Karpas-422 (cell line): ENCODE results near the gene ZG16B. TPM values are rescaled to one million over a fixed set of nuclear protein-coding genes. Genes with fewer than 3 reads are reported as not detected.

Experiments
- DNase-seq: peaks from one replicate; pipeline ENCODE4 v3.0.0-alpha.2; 2015
- H2AFZ ChIP-seq: fragments of 200-600 bp; sonication (generic); 2 replicates; pipeline ENCODE4 v1.6.1; 2014; ENCODE audit warnings: antibody characterized with exemption, low read length, mixed read lengths
- H3K27ac ChIP-seq: fragments of 200-600 bp; sonication (generic); 2 replicates; pipeline ENCODE4 v1.5.1; 2014; ENCODE audit warnings: mild to moderate bottlenecking, low read length, moderate library complexity
- H3K27me3 ChIP-seq: fragments of 200-600 bp; sonication (generic); 2 replicates; pipeline ENCODE4 v1.6.1; 2014; ENCODE audit warnings: low read length, mixed read lengths
- H3K36me3 ChIP-seq: fragments of 200-600 bp; sonication (generic); 2 replicates; pipeline ENCODE4 v1.6.1; 2014; ENCODE audit warnings: low read length, mixed read lengths; ENCODE audit not compliant: insufficient read depth
- H3K4me1 ChIP-seq: fragments of 200-600 bp; sonication (generic); 2 replicates; pipeline ENCODE4 v1.6.1; 2014; ENCODE audit warnings: mild to moderate bottlenecking, low read length, mixed read lengths
- H3K4me2 ChIP-seq: fragments of 200-600 bp; sonication (generic); 2 replicates; pipeline ENCODE4 v1.6.1; 2014; ENCODE audit warnings: low read length, low read depth, mild to moderate bottlenecking; ENCODE audit not compliant: poor library complexity, severe bottlenecking
- H3K4me3 ChIP-seq: fragments of 200-600 bp; sonication (generic); 2 replicates; pipeline ENCODE4 v1.5.1; 2014; ENCODE audit warnings: mild to moderate bottlenecking, antibody characterized with exemption, low read length, mixed read lengths
- H3K79me2 ChIP-seq: fragments of 200-600 bp; sonication (generic); 2 replicates; pipeline ENCODE4 v1.6.1; 2014; ENCODE audit warnings: mild to moderate bottlenecking, low read length, mixed read lengths
- H3K9ac ChIP-seq: fragments of 200-600 bp; sonication (generic); 2 replicates; pipeline ENCODE4 v1.6.0; 2014; ENCODE audit warnings: low read length
- H3K9me2 ChIP-seq: fragments of 200-600 bp; sonication (generic), shearing (Covaris generic); replicated peaks from 2 replicates; pipeline ENCODE4 v1.6.0; 2014; ENCODE audit warnings: mild to moderate bottlenecking, low read length, moderate library complexity; ENCODE audit not compliant: insufficient read depth
- H3K9me3 ChIP-seq: fragments of 300-700, 200-600 bp; sonication (generic); 2 replicates; pipeline ENCODE4 v1.6.1; 2014; ENCODE audit warnings: low read length, mixed read lengths
- H4K20me1 ChIP-seq: fragments of 200-600 bp; sonication (generic); 2 replicates; pipeline ENCODE4 v1.6.1; 2014; ENCODE audit warnings: mild to moderate bottlenecking, antibody characterized with exemption, low read length, low read depth; ENCODE audit not compliant: insufficient read depth
- total RNA-seq: library from RNA; depleted of rRNA; stranded (reverse); fragments of >200 nt; shearing (Covaris generic); gene quantifications from 2 replicates; pipeline ENCODE4 v1.2.3, GENCODE V29; 2014; ENCODE audit warnings: low replicate concordance

The ZG16B gene
- total RNA-seq, 1 experiment from 2014 or later = not detected

- Histone ChIP-seq H3K4me3 (no peak overlapping the region), H4K20me1 (no peaks in the 10 kb centered on the region), H3K4me1 (no peaks in the 10 kb centered on the region), H3K36me3 (no peaks in the 10 kb centered on the region), H2AFZ (no peak overlapping the region), H3K9me3 (peaks cover 6% of the 10 kb centered on the region), H3K4me2 (no peak overlapping the region), H3K27ac (no peak overlapping the region), H3K9me2 (no peaks in the 10 kb centered on the region), H3K9ac (no peak overlapping the region), H3K27me3 (no peaks in the 10 kb centered on the region), H3K79me2 (no peaks in the 10 kb centered on the region)
- no peak for DNase-seq
Measured at GRCh38 chr16:2853531-2854073, 23.5 kb downstream of the ZG16B start.

GRCh38 chr16:2854700-2855309, 24.7 kb downstream of the ZG16B start:
- DNase-seq = peak; percentile 68

DNA sequence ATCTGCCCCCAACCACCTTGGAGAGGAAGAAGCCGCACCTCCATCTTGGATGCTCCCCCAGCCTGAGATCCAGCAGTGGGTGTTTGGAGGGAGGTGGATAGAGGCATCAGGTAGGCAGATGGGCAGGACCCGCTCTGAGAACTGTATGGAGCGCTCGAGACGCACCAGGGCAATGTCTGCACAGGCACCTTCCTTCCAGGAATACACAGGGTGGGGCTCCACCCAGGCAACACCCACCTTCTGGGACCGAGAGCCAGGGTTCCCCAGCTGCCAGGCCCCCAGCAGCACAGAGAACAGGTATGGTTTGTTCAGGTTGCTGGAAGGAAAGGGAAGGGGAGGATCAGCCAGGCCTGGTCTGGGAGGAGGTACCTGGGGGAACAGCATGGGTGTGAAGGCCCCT, 25.4 kb downstream of the ZG16B start:
- no peak overlapping the region for H3K4me2 ChIP-seq
- H2AFZ ChIP-seq = no peak overlapping the region
- H3K4me1 ChIP-seq = no peaks in the 10 kb centered on the region
- H3K36me3 ChIP-seq = no peaks in the 10 kb centered on the region
- H3K4me3 ChIP-seq = no peak overlapping the region
- H3K79me2 ChIP-seq = no peaks in the 10 kb centered on the region
- no peak overlapping the region for H3K9ac ChIP-seq
- no peaks in the 10 kb centered on the region for H3K9me2 ChIP-seq
- no peaks in the 10 kb centered on the region for H4K20me1 ChIP-seq
- H3K27me3 ChIP-seq = no peaks in the 10 kb centered on the region
- H3K27ac ChIP-seq = no peak overlapping the region
- peaks cover 6% of the 10 kb centered on the region for H3K9me3 ChIP-seq
- DNase-seq = no peak

More at GRCh38 chr16:2854700-2855309, 24.7 kb downstream of the ZG16B start:
- no peak overlapping the region for H3K27ac ChIP-seq
- H4K20me1 ChIP-seq = no peaks in the 10 kb centered on the region
- no peaks in the 10 kb centered on the region for H3K4me1 ChIP-seq
- H3K9ac ChIP-seq = no peak overlapping the region
- no peak overlapping the region for H3K4me2 ChIP-seq
- H3K4me3 ChIP-seq = no peak overlapping the region
- no peaks in the 10 kb centered on the region for H3K27me3 ChIP-seq
- H2AFZ ChIP-seq = no peak overlapping the region
- H3K79me2 ChIP-seq = no peaks in the 10 kb centered on the region
- H3K9me3 ChIP-seq = peaks cover 6% of the 10 kb centered on the region
- no peaks in the 10 kb centered on the region for H3K36me3 ChIP-seq
- H3K9me2 ChIP-seq = no peaks in the 10 kb centered on the region

- no peaks in the 10 kb centered on the region for H4K20me1 ChIP-seq
- H3K27me3 ChIP-seq = no peaks in the 10 kb centered on the region
- DNase-seq = peak; percentile 74
- no peak overlapping the region for H3K27ac ChIP-seq
- no peaks in the 10 kb centered on the region for H3K79me2 ChIP-seq
- no peak overlapping the region for H2AFZ ChIP-seq
- H3K36me3 ChIP-seq = no peaks in the 10 kb centered on the region
- no peak overlapping the region for H3K9ac ChIP-seq
- no peak overlapping the region for H3K4me2 ChIP-seq
- H3K9me2 ChIP-seq = no peaks in the 10 kb centered on the region
- H3K9me3 ChIP-seq = peaks cover 6% of the 10 kb centered on the region
- no peaks in the 10 kb centered on the region for H3K4me1 ChIP-seq
- H3K4me3 ChIP-seq = no peak overlapping the region
Measured at GRCh38 chr16:2856061-2856670, 26.1 kb downstream of the ZG16B start.

DNA sequence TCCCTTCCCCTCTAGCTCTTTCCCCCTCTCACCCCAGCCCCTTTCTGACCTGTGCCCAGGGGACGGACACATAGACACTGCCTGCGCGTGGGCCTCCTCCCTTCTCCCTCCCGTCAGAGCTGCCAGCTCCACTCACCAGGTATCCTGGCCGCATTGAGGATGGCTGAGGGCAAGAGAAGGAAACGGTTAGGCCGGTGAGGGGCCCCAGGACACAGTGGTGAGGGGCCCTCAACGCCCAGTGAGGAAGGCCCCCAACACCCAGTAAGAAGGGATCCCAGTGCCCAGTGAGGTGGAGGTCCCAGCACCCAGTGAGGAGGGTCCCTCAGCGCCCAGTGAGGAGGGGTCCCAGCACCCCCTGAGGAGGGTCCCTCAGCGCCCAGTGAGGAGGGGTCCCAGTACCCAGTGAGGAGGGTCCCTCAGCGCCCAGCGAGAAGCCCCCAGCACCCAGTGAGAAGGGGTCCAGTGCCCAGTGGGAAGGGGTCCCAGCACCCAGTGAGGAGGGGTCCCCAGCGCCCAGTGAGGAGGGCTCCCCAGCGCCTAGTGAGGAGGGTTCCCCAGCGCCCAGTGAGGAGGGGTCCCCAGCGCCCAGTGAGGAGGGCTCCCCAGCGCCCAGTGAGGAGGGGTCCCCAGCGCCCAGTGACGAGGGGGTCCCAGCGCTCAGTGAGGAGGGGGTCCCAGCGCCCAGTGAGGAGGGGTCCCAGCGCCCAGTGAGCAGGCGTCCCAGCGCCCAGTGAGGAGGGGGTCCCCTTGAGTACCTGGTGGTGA, 26.8 kb downstream of the ZG16B start:
- H3K36me3 ChIP-seq = no peaks in the 10 kb centered on the region
- no peak overlapping the region for H3K27ac ChIP-seq
- H3K79me2 ChIP-seq = no peaks in the 10 kb centered on the region
- H3K27me3 ChIP-seq = no peaks in the 10 kb centered on the region
- H3K4me1 ChIP-seq = no peaks in the 10 kb centered on the region
- H2AFZ ChIP-seq = no peak overlapping the region
- H4K20me1 ChIP-seq = no peaks in the 10 kb centered on the region
- H3K9me2 ChIP-seq = no peaks in the 10 kb centered on the region
- peaks cover 6% of the 10 kb centered on the region for H3K9me3 ChIP-seq
- no peak overlapping the region for H3K9ac ChIP-seq
- no peak for DNase-seq
- H3K4me2 ChIP-seq = no peak overlapping the region
- H3K4me3 ChIP-seq = no peak overlapping the region

DNA sequence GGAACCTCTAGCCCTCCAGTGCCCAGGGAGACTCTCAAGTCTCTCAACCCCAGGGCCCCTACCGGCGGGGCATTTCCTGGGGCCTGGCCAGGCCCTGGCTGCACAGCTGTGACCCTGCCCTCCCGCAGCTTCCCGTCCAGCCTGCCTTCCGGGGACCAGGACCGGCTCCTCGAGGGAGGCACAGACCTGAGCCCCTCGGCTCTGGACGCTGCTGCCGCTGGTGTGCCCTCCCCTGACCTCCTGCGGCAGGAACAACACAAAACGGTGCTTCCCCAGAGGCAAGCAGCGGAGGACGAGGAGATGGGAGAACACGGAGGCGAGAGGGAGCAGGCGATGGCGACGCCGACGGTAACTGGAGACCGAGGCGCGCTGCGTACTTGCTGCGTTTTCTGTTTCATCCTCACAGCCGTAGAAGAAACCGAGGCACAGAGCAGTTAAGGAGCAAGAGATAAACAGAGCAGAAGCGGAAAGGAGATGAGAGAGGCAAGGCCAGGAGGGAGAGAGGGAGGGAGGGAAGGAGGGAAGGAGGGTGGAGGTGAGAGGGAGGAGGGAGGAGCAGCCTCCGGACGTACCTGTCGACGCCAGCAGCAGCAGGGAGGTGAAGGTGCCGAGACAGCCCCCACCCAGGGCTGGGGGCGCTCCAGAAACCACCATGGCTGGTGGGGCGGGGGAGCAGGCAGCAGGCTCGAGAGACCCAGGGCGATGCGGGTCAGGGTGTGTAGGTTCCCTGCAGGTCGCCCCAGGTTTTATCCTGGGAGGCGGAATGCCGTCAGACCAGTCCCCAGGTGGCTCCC, 27.5 kb downstream of the ZG16B start, which contains the start of gene PRSS22:
Gene PRSS22 (minus strand): TSS at position 720 of the 794 bp plus-strand sequence. CDS start 66 bp downstream, at position 654.
- Histone ChIP-seq H3K4me1 (no peaks in the 10 kb centered on the region), H2AFZ (no peak within 1 kb of the TSS), H3K9ac (no peak within 1 kb of the TSS), H4K20me1 (no peaks in the 10 kb centered on the region), H3K4me2 (no peak within 1 kb of the TSS), H3K4me3 (no peak within 1 kb of the TSS), H3K27ac (no peak within 1 kb of the TSS), H3K27me3 (no peaks in the 10 kb centered on the region), H3K36me3 (no peaks in the 10 kb centered on the region), H3K79me2 (no peaks in the 10 kb centered on the region), H3K9me2 (no peaks in the 10 kb centered on the region), H3K9me3 (peaks cover 6% of the 10 kb centered on the region)
- peak; percentile 45 for DNase-seq

GRCh38 chr16:2858245-2859025, 28.3 kb downstream of the ZG16B start:
- H3K27ac ChIP-seq = no peak overlapping the region
- DNase-seq = peak; percentile 41
- H3K27me3 ChIP-seq = no peaks in the 10 kb centered on the region
- H3K4me2 ChIP-seq = no peak overlapping the region
- H3K9me3 ChIP-seq = peaks cover 6% of the 10 kb centered on the region
- no peak overlapping the region for H3K9ac ChIP-seq
- no peaks in the 10 kb centered on the region for H3K36me3 ChIP-seq
- no peaks in the 10 kb centered on the region for H4K20me1 ChIP-seq
- no peaks in the 10 kb centered on the region for H3K9me2 ChIP-seq
- no peaks in the 10 kb centered on the region for H3K4me1 ChIP-seq
- no peak overlapping the region for H2AFZ ChIP-seq
- H3K4me3 ChIP-seq = no peak overlapping the region
- no peaks in the 10 kb centered on the region for H3K79me2 ChIP-seq
